Neural crest cell (in vitro differentiated cells): ENCODE measurements around the gene IL17RE. TPM values are rescaled to one million over a fixed set of nuclear protein-coding genes. Genes with fewer than 3 reads are reported as not detected.
"Not testable (repeated sequence)": the region's sequence is repeated elsewhere in the genome, so short reads cannot be mapped to it uniquely, and the experiment has no call there.

Experiments
- DNase-seq: peaks from one replicate; pipeline ENCODE4 v3.0.0; 2021; ENCODE audit warnings: low read depth, mixed read lengths, low spot score
- H3K27ac Mint-ChIP-seq: one replicate; pipeline ENCODE4 v1.8.0; 2021; ENCODE audit warnings: mild to moderate bottlenecking, mixed read lengths; ENCODE audit not compliant: unreplicated experiment
- H3K27me3 Mint-ChIP-seq: 2 replicates; pipeline ENCODE4 v1.8.0; 2021; ENCODE audit warnings: low read depth, mild to moderate bottlenecking, mixed read lengths
- H3K36me3 Mint-ChIP-seq: 2 replicates; pipeline ENCODE4 v1.8.0; 2021; ENCODE audit warnings: low read depth, mild to moderate bottlenecking, mixed read lengths
- H3K4me1 Mint-ChIP-seq: 2 replicates; pipeline ENCODE4 v1.8.0; 2021; ENCODE audit warnings: mixed read lengths
- H3K4me3 Mint-ChIP-seq: one replicate; pipeline ENCODE4 v1.8.0; 2021; ENCODE audit warnings: mild to moderate bottlenecking, mixed read lengths
- H3K9me3 Mint-ChIP-seq: 2 replicates; pipeline ENCODE4 v1.8.0; 2021; ENCODE audit warnings: mixed read lengths
- long read RNA-seq: library from polyadenylated mRNA; unstranded; transcript quantifications from one replicate; pipeline ENCODE4 v2.0.0, GENCODE V29; 2020
- total RNA-seq: library from RNA; stranded (reverse); gene quantifications from 2 replicates; pipeline ENCODE4 v1.2.1, GENCODE V29; 2021
- TF ChIP-seq, protein P1 (sequence below): fragments of 200-600 bp; sonication (generic); conservative IDR thresholded peaks from 2 replicates; pipeline ENCODE4 v1.5.0; 2021; ENCODE audit warnings: antibody characterized with exemption, mild to moderate bottlenecking

Gene IL17RE
- total RNA-seq = 1.4 and 1.7 TPM in 2 replicates
- long read RNA-seq = 0 reads

DNA sequence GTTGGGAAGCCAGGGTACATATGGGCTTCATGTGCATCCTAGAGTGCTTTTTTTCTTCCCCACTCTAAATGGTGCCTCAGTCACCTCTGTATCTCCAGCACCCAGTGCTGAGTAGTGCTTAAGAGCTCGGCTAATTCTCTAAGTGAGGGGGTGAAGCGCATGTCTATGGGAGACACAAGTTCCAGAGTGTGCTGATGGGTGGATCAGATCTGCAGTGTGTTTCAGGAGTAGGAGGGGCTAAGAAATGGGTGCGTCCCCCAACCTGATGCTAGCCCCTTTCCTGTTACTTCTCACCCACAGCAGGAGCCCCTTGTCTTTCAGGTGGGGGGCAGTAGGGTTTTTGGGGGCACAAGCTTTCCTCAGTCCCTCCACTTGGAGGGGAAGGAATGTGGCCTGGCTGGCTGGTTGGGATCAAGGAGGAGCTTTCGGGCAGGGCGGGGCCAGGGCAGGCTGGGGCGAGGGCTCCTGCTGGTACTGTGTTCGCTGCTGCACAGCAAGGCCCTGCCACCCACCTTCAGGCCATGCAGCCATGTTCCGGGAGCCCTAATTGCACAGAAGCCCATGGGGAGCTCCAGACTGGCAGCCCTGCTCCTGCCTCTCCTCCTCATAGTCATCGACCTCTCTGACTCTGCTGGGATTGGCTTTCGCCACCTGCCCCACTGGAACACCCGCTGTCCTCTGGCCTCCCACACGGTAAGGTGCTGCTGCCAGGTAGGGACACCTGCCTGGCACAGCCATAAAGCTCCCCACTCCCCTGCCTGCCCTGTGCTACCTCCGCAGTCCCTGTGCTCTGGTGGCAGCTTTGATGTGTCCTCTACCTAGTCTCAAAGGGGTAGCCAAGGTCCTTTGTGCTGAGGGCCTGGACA, at the start of gene IL17RE:
IL17RE (plus strand) TSS at position 477 of the 866 bp plus-strand sequence; CDS start at position 562, 85 bp downstream.
- no peaks in the 10 kb centered on the region for H3K27me3 Mint-ChIP-seq
- H3K27ac Mint-ChIP-seq = no peak within 1 kb of the TSS
- no peak within 1 kb of the TSS for H3K4me3 Mint-ChIP-seq
- no peaks in the 10 kb centered on the region for H3K4me1 Mint-ChIP-seq
- no peaks in the 10 kb centered on the region for H3K9me3 Mint-ChIP-seq
- no peaks in the 10 kb centered on the region for H3K36me3 Mint-ChIP-seq
- TF ChIP-seq, protein P1, sequence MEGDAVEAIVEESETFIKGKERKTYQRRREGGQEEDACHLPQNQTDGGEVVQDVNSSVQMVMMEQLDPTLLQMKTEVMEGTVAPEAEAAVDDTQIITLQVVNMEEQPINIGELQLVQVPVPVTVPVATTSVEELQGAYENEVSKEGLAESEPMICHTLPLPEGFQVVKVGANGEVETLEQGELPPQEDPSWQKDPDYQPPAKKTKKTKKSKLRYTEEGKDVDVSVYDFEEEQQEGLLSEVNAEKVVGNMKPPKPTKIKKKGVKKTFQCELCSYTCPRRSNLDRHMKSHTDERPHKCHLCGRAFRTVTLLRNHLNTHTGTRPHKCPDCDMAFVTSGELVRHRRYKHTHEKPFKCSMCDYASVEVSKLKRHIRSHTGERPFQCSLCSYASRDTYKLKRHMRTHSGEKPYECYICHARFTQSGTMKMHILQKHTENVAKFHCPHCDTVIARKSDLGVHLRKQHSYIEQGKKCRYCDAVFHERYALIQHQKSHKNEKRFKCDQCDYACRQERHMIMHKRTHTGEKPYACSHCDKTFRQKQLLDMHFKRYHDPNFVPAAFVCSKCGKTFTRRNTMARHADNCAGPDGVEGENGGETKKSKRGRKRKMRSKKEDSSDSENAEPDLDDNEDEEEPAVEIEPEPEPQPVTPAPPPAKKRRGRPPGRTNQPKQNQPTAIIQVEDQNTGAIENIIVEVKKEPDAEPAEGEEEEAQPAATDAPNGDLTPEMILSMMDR = no peak
- DNase-seq = no peak

GRCh38 chr3:9854291-9854940, 48.2 kb upstream of the IL17RE start:
- H3K27me3 Mint-ChIP-seq, H3K36me3 Mint-ChIP-seq, H3K4me3 Mint-ChIP-seq, H3K9me3 Mint-ChIP-seq, H3K27ac Mint-ChIP-seq, DNase-seq: not testable (repeated sequence)
- peaks cover 21% of the 10 kb centered on the region for H3K4me1 Mint-ChIP-seq

DNA sequence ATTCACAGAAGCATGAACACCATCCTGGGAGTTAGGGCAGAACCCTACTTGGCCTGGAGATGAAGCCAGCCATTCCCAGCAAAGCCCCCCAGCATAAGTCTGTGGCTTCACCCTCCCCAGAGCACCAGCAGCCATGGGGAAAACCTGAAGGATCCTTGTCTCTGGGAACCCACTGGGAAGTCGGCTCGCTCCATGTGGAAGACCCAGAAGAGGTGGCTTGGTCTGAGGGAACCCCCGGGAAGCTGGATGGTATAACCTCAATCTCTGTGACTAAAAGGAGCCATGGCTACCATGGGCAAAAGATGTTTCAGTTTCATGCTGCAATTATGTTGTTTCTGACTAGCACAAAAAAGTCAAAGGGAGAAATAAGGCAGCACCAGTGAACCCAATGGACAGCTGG, 47.1 kb upstream of the IL17RE start:
- no peak for DNase-seq
- Mint-ChIP-seq H3K4me1 (peaks cover 20% of the 10 kb centered on the region), H3K27me3 (no peaks in the 10 kb centered on the region)

GRCh38 chr3:9859530-9860025, 43.1 kb upstream of the IL17RE start:
- no peak overlapping the region for H3K4me3 Mint-ChIP-seq
- no peaks in the 10 kb centered on the region for H3K9me3 Mint-ChIP-seq
- no peak for DNase-seq
- H3K4me1 Mint-ChIP-seq = peaks cover 13% of the 10 kb centered on the region
- no peaks in the 10 kb centered on the region for H3K36me3 Mint-ChIP-seq
- TF ChIP-seq, protein P1 = no peak
- no peaks in the 10 kb centered on the region for H3K27me3 Mint-ChIP-seq
- no peak overlapping the region for H3K27ac Mint-ChIP-seq

More for the DNA sequence above, 47.1 kb upstream of the IL17RE start:
- TF ChIP-seq, protein P1 = no peak
- Mint-ChIP-seq H3K4me3 (no peak overlapping the region), H3K27ac (no peak overlapping the region), H3K9me3 (no peaks in the 10 kb centered on the region), H3K36me3 (no peaks in the 10 kb centered on the region)

GRCh38 chr3:9861201-9861600, 41.4 kb upstream of the IL17RE start:
- no peak overlapping the region for H3K27ac Mint-ChIP-seq
- TF ChIP-seq, protein P1 = no peak
- H3K4me3 Mint-ChIP-seq = no peak overlapping the region
- H3K27me3 Mint-ChIP-seq = no peaks in the 10 kb centered on the region
- H3K36me3 Mint-ChIP-seq = no peaks in the 10 kb centered on the region
- DNase-seq = no peak
- no peaks in the 10 kb centered on the region for H3K9me3 Mint-ChIP-seq
- peaks cover 13% of the 10 kb centered on the region for H3K4me1 Mint-ChIP-seq
